Measurements from ENCODE around the gene FOXC1. TPM values are rescaled to one million over a fixed set of nuclear protein-coding genes. Genes with fewer than 3 reads are reported as not detected.

FOXC1 gene
- total RNA-seq, 1 donor from 2014 or later: 27.6 TPM

- no peaks in the 10 kb centered on the region for H3K27me3 ChIP-seq (ENCODE audit: control insufficient read depth, insufficient read depth, low read length)
- no peak for DNase-seq (ENCODE audit: low read depth)
- TF ChIP-seq CTCF (IDR thresholded peaks at IDR 0.05; ENCODE audit: insufficient read depth, low read length, poor library complexity, severe bottlenecking): no peak
- H3K4me3 ChIP-seq (ENCODE audit: low read depth, low read length): no peak overlapping the region
- no peaks in the 10 kb centered on the region for H3K36me3 ChIP-seq (ENCODE audit: control insufficient read depth, insufficient read depth, low read length)
Measured at GRCh38 chr6:1658212-1659005, 48.7 kb downstream of the FOXC1 start.

GRCh38 chr6:1659816-1660215 is 50.1 kb downstream of the FOXC1 start:
- Histone ChIP-seq H3K36me3 (ENCODE audit: control insufficient read depth, insufficient read depth, low read length) (no peaks in the 10 kb centered on the region), H3K27me3 (ENCODE audit: control insufficient read depth, insufficient read depth, low read length) (no peaks in the 10 kb centered on the region), H3K4me3 (ENCODE audit: low read depth, low read length) (no peak overlapping the region)
- no peak for TF ChIP-seq CTCF (IDR thresholded peaks at IDR 0.05; ENCODE audit: insufficient read depth, low read length, poor library complexity, severe bottlenecking)
- no peak for DNase-seq (ENCODE audit: low read depth)

- DNase-seq (ENCODE audit: low read depth): no peak
- no peak for TF ChIP-seq CTCF (IDR thresholded peaks at IDR 0.05; ENCODE audit: insufficient read depth, low read length, poor library complexity, severe bottlenecking)
Measured at GRCh38 chr6:1662534-1662933, 52.8 kb downstream of the FOXC1 start.

More at GRCh38 chr6:1662534-1662933, 52.8 kb downstream of the FOXC1 start:
- H3K4me3 ChIP-seq (ENCODE audit: low read depth, low read length): no peak overlapping the region
- no peaks in the 10 kb centered on the region for H3K36me3 ChIP-seq (ENCODE audit: control insufficient read depth, insufficient read depth, low read length)
- H3K27me3 ChIP-seq (ENCODE audit: control insufficient read depth, insufficient read depth, low read length): no peaks in the 10 kb centered on the region

Other genes starting within 250 kb of the FOXC1 start
- gene FOXF2, start 220.3 kb upstream of the FOXC1 start, total RNA-seq: 0.38 and 0.75 TPM in 2 replicates

All from kidney epithelial cell (primary cell).